Common myeloid progenitor, CD34-positive (primary cell): ENCODE measurements around the gene PGAP1.

Experiments used
- CTCF ChIA-PET: fragments of 350-600 bp; sonication (Branson Sonifier 250); formaldehyde crosslinking; loops from one replicate; lab custom pipeline; 2021; ENCODE audit warnings: antibody characterized with exemption; lab: Charles Lee
- POLR2A ChIA-PET: fragments of 350-600 bp; sonication (Branson Sonifier 250); formaldehyde crosslinking; loops from one replicate; lab custom pipeline; 2021; ENCODE audit warnings: antibody characterized with exemption; lab: Charles Lee
- DNase-seq, 3 donors: peaks; one replicate each; pipeline versions ENCODE4 v3.0.0 to v3.0.0-alpha.2; 2013
- H3K27ac ChIP-seq, 2 experiments: 1 replicate in 1 of 2; 2 replicates in 1 of 2; pipeline ENCODE4 v1.7.0; 2013; ENCODE audit warnings: inconsistent platforms in 2 of 2, low read length in 2 of 2, mild to moderate bottlenecking in 2 of 2, low read depth in 1 of 2, moderate library complexity in 1 of 2; ENCODE audit not compliant: severe bottlenecking in 2 of 2, insufficient read depth in 1 of 2, poor library complexity in 1 of 2
- H3K27me3 ChIP-seq, 5 experiments: replicated peaks in 2 of 5; 1 replicate in 3 of 5; 2 replicates in 2 of 5; pipeline versions ENCODE4 v1.6.1 to v1.7.0; 2013; ENCODE audit warnings: low read length in 4 of 5, mild to moderate bottlenecking in 2 of 5, moderate library complexity in 2 of 5, inconsistent platforms in 1 of 5; ENCODE audit not compliant: insufficient read depth in 5 of 5, control insufficient read depth in 4 of 5
- H3K36me3 ChIP-seq, 4 experiments: 1 replicate in 2 of 4; 2 replicates in 2 of 4; pipeline versions ENCODE4 v1.6.1 to v1.7.0; 2013; ENCODE audit warnings: low read length in 3 of 4, control low read depth in 1 of 4, mild to moderate bottlenecking in 1 of 4; ENCODE audit not compliant: control insufficient read depth in 4 of 4, insufficient read depth in 4 of 4
- H3K4me1 ChIP-seq, 4 experiments: 1 replicate in 3 of 4; 2 replicates in 1 of 4; pipeline versions ENCODE4 v1.6.1 to v1.7.1; 2013; ENCODE audit warnings: low read length in 3 of 4, mild to moderate bottlenecking in 3 of 4, control low read depth in 1 of 4, inconsistent platforms in 1 of 4, moderate library complexity in 1 of 4; ENCODE audit not compliant: control insufficient read depth in 4 of 4, insufficient read depth in 4 of 4; ENCODE audit errors: control extremely low read depth in 1 of 4
- H3K4me3 ChIP-seq, 7 experiments: 1 replicate in 4 of 7; 2 replicates in 3 of 7; pipeline versions ENCODE4 v1.5.1 to v1.7.0; 2013; ENCODE audit warnings: mild to moderate bottlenecking in 7 of 7, low read length in 6 of 7, moderate library complexity in 6 of 7, inconsistent platforms in 2 of 7, low read depth in 2 of 7, control low read depth in 1 of 7; ENCODE audit not compliant: insufficient read depth in 4 of 7, control insufficient read depth in 1 of 7; ENCODE audit errors: extremely low read depth in 1 of 7
- H3K9me3 ChIP-seq, 5 experiments: 1 replicate in 4 of 5; 2 replicates in 1 of 5; pipeline versions ENCODE4 v1.6.1 to v1.7.1; 2013; ENCODE audit warnings: low read length in 4 of 5, mild to moderate bottlenecking in 2 of 5, inconsistent platforms in 1 of 5, low read depth in 1 of 5, moderate library complexity in 1 of 5; ENCODE audit not compliant: control insufficient read depth in 4 of 5, insufficient read depth in 2 of 5; ENCODE audit errors: control extremely low read depth in 1 of 5
- WGBS: methylation state at CpG from one replicate; pipeline ENCODE4 v1.1.5; 2013; ENCODE audit not compliant: insufficient coverage; 5-methylcytosine and 5-hydroxymethylcytosine counted together

The PGAP1 gene

GRCh38 chr2:196951973-196952372, 25.5 kb upstream of the PGAP1 start:
- 100% methylated on average over 1 of the region's 2 CpGs for WGBS
- CTCF ChIA-PET, result no interaction called here
- peaks cover 0 to 3% (median 0%) of the 10 kb centered on the region in 4 experiments for H3K4me1 ChIP-seq
- H3K9me3 ChIP-seq, result no peaks in the 10 kb centered on the region
- no peaks in the 10 kb centered on the region for H3K36me3 ChIP-seq
- H3K27me3 ChIP-seq, result no peaks in the 10 kb centered on the region
- no peak for DNase-seq
- no peak overlapping the region for H3K4me3 ChIP-seq
- H3K27ac ChIP-seq, result no peak overlapping the region
- POLR2A ChIA-PET, result no interaction called here

GRCh38 chr2:196949116-196949515, 22.6 kb upstream of the PGAP1 start:
- ChIA-PET POLR2A (no interaction called here), CTCF (no interaction called here)
- Histone ChIP-seq H3K36me3 (no peaks in the 10 kb centered on the region), H3K27ac (no peak overlapping the region), H3K9me3 (no peaks in the 10 kb centered on the region), H3K4me1 (peaks cover 0 to 3% (median 0%) of the 10 kb centered on the region in 4 experiments), H3K4me3 (no peak overlapping the region), H3K27me3 (no peaks in the 10 kb centered on the region)
- WGBS, result 60% methylated on average over 3 of the region's 5 CpGs
- no peak for DNase-seq

GRCh38 chr2:196944570-196944969, 18.1 kb upstream of the PGAP1 start:
- 89% methylated on average over 4 of the region's 4 CpGs for WGBS
- H3K27me3 ChIP-seq, result no peaks in the 10 kb centered on the region
- CTCF ChIA-PET, result no interaction called here
- H3K36me3 ChIP-seq, result no peaks in the 10 kb centered on the region
- no peaks in the 10 kb centered on the region for H3K4me1 ChIP-seq
- no peak for DNase-seq
- no peak overlapping the region for H3K27ac ChIP-seq
- no peaks in the 10 kb centered on the region for H3K9me3 ChIP-seq
- H3K4me3 ChIP-seq, result no peak overlapping the region
- POLR2A ChIA-PET, result no interaction called here

DNA sequence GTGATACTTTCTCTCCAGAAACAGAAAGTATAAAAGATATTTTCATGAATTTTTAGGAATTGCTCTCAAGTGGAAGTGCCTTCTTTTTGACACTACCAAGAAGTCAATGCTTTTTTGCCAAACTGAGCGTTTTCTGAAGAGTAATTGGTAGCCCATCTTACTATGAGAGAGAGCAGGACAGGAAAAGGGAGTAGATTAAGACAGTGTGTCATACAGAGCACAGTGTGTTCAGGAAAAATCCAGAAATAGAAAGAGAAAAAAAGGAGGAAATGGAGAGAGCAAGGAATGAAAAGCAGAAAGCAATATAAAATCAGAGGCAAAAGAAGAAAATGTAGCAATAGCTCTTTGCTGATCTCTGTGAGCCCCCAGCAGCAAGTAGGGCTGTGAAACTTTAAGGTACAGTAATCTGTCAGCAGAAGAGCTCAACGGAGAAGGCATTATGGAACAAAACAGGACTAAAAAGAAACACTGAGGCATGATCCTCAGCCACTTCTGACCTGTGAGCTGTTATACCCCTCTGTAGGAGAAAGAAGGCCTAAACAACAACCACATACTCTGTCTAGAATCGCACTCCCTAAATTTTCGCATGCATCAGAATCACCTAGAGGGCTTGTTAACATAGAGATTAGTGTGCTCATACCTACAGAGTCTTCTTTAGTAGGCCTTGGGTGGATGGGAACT, 15.0 kb upstream of the PGAP1 start:
- H3K4me1 ChIP-seq, result no peaks in the 10 kb centered on the region
- POLR2A ChIA-PET, result no interaction called here
- H3K27ac ChIP-seq, result no peak overlapping the region
- CTCF ChIA-PET, result no interaction called here
- H3K9me3 ChIP-seq, result no peaks in the 10 kb centered on the region
- no peak for DNase-seq
- no peaks in the 10 kb centered on the region for H3K36me3 ChIP-seq
- WGBS, result 100% methylated on average over 2 of the region's 4 CpGs
- H3K4me3 ChIP-seq, result no peak overlapping the region
- H3K27me3 ChIP-seq, result no peaks in the 10 kb centered on the region

GRCh38 chr2:196939371-196939770, 12.9 kb upstream of the PGAP1 start:
- no peaks in the 10 kb centered on the region for H3K27me3 ChIP-seq
- no peak for DNase-seq
- ChIA-PET POLR2A (no interaction called here), CTCF (no interaction called here)
- H3K27ac ChIP-seq, result no peak overlapping the region
- no peaks in the 10 kb centered on the region for H3K36me3 ChIP-seq
- no peaks in the 10 kb centered on the region for H3K9me3 ChIP-seq
- no peak overlapping the region for H3K4me3 ChIP-seq
- WGBS, result 100% methylated on average over 1 of the region's 1 CpG
- no peaks in the 10 kb centered on the region for H3K4me1 ChIP-seq

GRCh38 chr2:196935432-196935831, 8.9 kb upstream of the PGAP1 start:
- no peaks in the 10 kb centered on the region for H3K9me3 ChIP-seq
- no peak overlapping the region for H3K4me3 ChIP-seq
- WGBS, result 100% methylated on average over 2 of the region's 2 CpGs
- POLR2A ChIA-PET, result no interaction called here
- no peaks in the 10 kb centered on the region for H3K36me3 ChIP-seq
- H3K27me3 ChIP-seq, result no peaks in the 10 kb centered on the region
- no peak for DNase-seq
- CTCF ChIA-PET, result no interaction called here
- H3K27ac ChIP-seq, result no peak overlapping the region
- H3K4me1 ChIP-seq, result no peaks in the 10 kb centered on the region

- POLR2A ChIA-PET, result no interaction called here
- Histone ChIP-seq H3K36me3 (no peaks in the 10 kb centered on the region), H3K27me3 (no peaks in the 10 kb centered on the region), H3K9me3 (no peaks in the 10 kb centered on the region), H3K4me1 (no peaks in the 10 kb centered on the region), H3K4me3 (no peak overlapping the region), H3K27ac (no peak overlapping the region)
- no CpG with 5 or more reads among the region's 1 CpG for WGBS
- CTCF ChIA-PET, result no interaction called here
- DNase-seq, result no peak
Observed at GRCh38 chr2:196934672-196935071, 8.2 kb upstream of the PGAP1 start.
